GM12892 (cell line): ENCODE data around the gene PTPN13.

ENCODE experiments used
- POLR2A ChIP-seq: IDR thresholded peaks from 2 replicates; pipeline ENCODE4 v1.6.1; 2011; ENCODE audit warnings: low read depth, low read length, control low read depth
- POLR2AphosphoS5 ChIP-seq: IDR thresholded peaks from 2 replicates; pipeline ENCODE4 v1.6.1; 2011; ENCODE audit warnings: low read depth, low read length, control low read depth

GRCh38 chr4:86561256-86561655 is 32.9 kb upstream of the PTPN13 start:
- TF ChIP-seq POLR2A, result no peak
- TF ChIP-seq POLR2AphosphoS5, result no peak
